ENCODE results near the gene SMG6.
A peak's percentile ranks its signal among the peaks of the same experiment; 100 is the strongest.
"Not testable (repeated sequence)": the region's sequence is repeated elsewhere in the genome, so short reads cannot be mapped to it uniquely, and the experiment has no call there.

SMG6 gene

GRCh38 chr17:2289878-2290478, 13.6 kb downstream of the SMG6 start:
- no peaks in the 10 kb centered on the region for H3K27me3 Mint-ChIP-seq (ENCODE audit: low read depth)
- H3K36me3 Mint-ChIP-seq (ENCODE audit: low read depth), result peaks cover 46% of the 10 kb centered on the region
- peaks cover 1% of the 10 kb centered on the region for H3K4me1 Mint-ChIP-seq (ENCODE audit: low read depth)
- H3K4me3 Mint-ChIP-seq, result no peak overlapping the region
- no peak for DNase-seq (ENCODE audit: low spot score)
- H3K9me3 Mint-ChIP-seq, result no peaks in the 10 kb centered on the region
- H3K27ac Mint-ChIP-seq, result peak overlapping the region; percentile 33

DNA sequence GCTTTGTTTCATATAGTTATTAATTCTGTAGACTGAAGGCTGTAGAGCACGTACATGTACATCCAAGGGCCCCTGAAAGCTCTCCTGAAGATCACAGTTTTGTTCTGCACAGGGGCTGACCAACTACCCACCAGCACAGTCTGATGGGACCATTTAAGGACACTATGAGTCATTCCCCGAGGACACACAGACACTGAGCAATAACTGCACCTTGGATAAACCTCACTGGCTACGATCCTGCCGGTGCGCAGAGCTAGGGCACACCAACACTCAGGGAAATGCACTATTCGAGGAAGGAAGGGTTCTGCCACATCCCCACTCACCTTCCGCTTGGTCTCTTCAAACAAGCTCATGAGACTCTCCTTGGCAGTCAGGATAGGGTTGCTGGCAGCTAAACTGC, 20.3 kb downstream of the SMG6 start:
- Mint-ChIP-seq H3K27me3 (ENCODE audit: low read depth) (no peaks in the 10 kb centered on the region), H3K36me3 (ENCODE audit: low read depth) (peaks cover 59% of the 10 kb centered on the region), H3K27ac (no peak overlapping the region), H3K4me1 (ENCODE audit: low read depth) (peaks cover 39% of the 10 kb centered on the region), H3K9me3 (no peaks in the 10 kb centered on the region), H3K4me3 (no peak overlapping the region)
- no peak for DNase-seq (ENCODE audit: low spot score)

GRCh38 chr17:2282297-2282873, 21.2 kb downstream of the SMG6 start:
- peak overlapping the region; percentile 70 for H3K27ac Mint-ChIP-seq
- H3K9me3 Mint-ChIP-seq, result no peaks in the 10 kb centered on the region
- H3K27me3 Mint-ChIP-seq (ENCODE audit: low read depth), result no peaks in the 10 kb centered on the region
- peaks cover 44% of the 10 kb centered on the region for H3K4me1 Mint-ChIP-seq (ENCODE audit: low read depth)
- no peak overlapping the region for H3K4me3 Mint-ChIP-seq
- peaks cover 57% of the 10 kb centered on the region for H3K36me3 Mint-ChIP-seq (ENCODE audit: low read depth)
- no peak for DNase-seq (ENCODE audit: low spot score)

GRCh38 chr17:2279707-2280106, 23.9 kb downstream of the SMG6 start:
- H3K36me3 Mint-ChIP-seq (ENCODE audit: low read depth), result peaks cover 62% of the 10 kb centered on the region
- peaks cover 65% of the 10 kb centered on the region for H3K4me1 Mint-ChIP-seq (ENCODE audit: low read depth)
- H3K9me3 Mint-ChIP-seq, result no peaks in the 10 kb centered on the region
- peak overlapping the region; percentile 61 for H3K4me3 Mint-ChIP-seq
- no peaks in the 10 kb centered on the region for H3K27me3 Mint-ChIP-seq (ENCODE audit: low read depth)
- no peak for DNase-seq (ENCODE audit: low spot score)
- H3K27ac Mint-ChIP-seq, result peak overlapping the region; percentile 81

GRCh38 chr17:2277429-2278170, 26.0 kb downstream of the SMG6 start:
- Mint-ChIP-seq H3K27ac (peak overlapping the region; percentile 56), H3K9me3 (no peaks in the 10 kb centered on the region), H3K4me3 (no peak overlapping the region), H3K4me1 (ENCODE audit: low read depth) (peaks cover 66% of the 10 kb centered on the region), H3K27me3 (ENCODE audit: low read depth) (no peaks in the 10 kb centered on the region), H3K36me3 (ENCODE audit: low read depth) (peaks cover 58% of the 10 kb centered on the region)
- DNase-seq (ENCODE audit: low spot score), result no peak

DNA sequence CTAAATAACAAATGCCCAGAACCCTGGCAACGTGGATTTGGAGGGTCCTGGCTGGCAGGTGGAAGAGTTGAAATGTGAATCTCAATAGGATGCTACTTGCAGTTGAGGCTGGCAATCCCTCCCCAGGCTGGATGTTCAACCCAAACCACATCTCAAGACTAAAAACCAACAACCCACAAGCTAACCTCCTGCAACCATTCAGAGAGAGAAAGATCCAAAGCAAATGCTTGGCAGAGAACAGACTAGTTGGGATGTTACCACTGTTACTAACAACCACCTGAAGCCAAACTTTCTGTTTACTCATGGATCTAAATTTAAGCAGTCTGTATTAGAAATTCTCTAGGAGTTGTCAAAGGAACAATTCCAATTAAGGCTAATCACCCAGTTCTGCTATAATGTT, 27.9 kb downstream of the SMG6 start:
- no peak for DNase-seq (ENCODE audit: low spot score)
- H3K4me1 Mint-ChIP-seq (ENCODE audit: low read depth), result peaks cover 62% of the 10 kb centered on the region
- H3K36me3 Mint-ChIP-seq (ENCODE audit: low read depth), result peaks cover 49% of the 10 kb centered on the region

DNA sequence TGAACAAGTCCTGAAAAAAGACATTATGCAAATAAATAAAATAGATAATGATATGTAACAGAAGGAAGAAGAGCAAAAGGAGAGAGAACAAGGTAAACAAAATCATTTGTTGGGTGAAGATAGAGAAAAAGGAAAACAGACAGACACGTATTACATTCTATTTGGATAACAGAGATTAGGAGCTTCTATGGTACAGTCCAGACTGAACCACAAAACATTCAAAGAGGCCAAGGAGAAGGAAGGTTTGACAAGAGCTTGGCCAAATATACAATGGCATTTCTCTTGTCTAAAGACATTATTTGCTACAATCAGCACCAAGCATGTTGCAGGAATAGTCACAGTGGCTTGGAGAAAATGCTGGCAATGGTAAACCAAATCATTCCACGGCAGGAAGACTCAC, 29.2 kb downstream of the SMG6 start:
- Mint-ChIP-seq H3K4me3 (peak overlapping the region; percentile 3), H3K4me1 (ENCODE audit: low read depth) (peaks cover 63% of the 10 kb centered on the region), H3K27me3 (ENCODE audit: low read depth) (no peaks in the 10 kb centered on the region), H3K36me3 (ENCODE audit: low read depth) (peaks cover 51% of the 10 kb centered on the region), H3K27ac (peak overlapping the region; percentile 51), H3K9me3 (no peaks in the 10 kb centered on the region)
- no peak for DNase-seq (ENCODE audit: low spot score)

More for the DNA sequence above, 27.9 kb downstream of the SMG6 start:
- Mint-ChIP-seq H3K27ac (peak overlapping the region; percentile 80), H3K9me3 (no peaks in the 10 kb centered on the region), H3K4me3 (peak overlapping the region; percentile 74), H3K27me3 (ENCODE audit: low read depth) (no peaks in the 10 kb centered on the region)

DNA sequence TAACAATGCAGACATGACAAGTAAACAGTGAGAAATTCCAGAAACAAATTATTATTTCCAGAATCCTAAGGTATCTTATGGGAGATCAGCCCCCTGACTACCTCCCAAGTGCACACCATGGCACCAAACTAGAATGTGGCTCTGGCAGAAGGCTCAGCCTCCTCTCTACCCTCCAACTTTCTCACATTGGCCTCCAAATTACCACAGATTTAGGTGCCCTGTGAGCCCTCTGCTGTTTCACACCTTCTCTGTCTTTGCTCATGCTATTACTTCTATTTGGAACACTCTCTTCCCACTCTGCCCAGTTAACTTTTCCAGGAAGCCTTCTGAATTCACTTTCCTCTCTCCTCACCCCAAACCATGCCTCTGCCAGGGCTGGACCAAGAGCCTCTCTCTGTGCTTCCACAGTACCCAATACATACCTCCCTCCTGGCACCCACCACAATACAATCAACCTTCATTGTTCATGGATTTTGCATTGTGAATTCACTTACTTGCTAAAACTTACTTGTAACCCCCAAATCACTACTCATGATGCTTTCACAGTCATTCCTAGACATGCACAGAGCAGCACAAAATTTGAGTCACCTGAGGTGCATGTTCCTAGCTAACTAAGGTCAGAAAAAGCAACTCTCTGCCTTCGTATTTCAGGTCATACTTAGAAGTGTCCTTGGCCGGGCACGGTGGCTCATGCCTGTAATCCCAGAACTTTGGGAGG, 31.4 kb downstream of the SMG6 start:
- H3K36me3 Mint-ChIP-seq (ENCODE audit: low read depth), result peaks cover 45% of the 10 kb centered on the region
- peaks cover 58% of the 10 kb centered on the region for H3K4me1 Mint-ChIP-seq (ENCODE audit: low read depth)
- DNase-seq (ENCODE audit: low spot score), result no peak
- peak overlapping the region; percentile 85 for H3K27ac Mint-ChIP-seq
- peak overlapping the region; percentile 41 for H3K4me3 Mint-ChIP-seq
- no peaks in the 10 kb centered on the region for H3K9me3 Mint-ChIP-seq
- no peaks in the 10 kb centered on the region for H3K27me3 Mint-ChIP-seq (ENCODE audit: low read depth)

DNA sequence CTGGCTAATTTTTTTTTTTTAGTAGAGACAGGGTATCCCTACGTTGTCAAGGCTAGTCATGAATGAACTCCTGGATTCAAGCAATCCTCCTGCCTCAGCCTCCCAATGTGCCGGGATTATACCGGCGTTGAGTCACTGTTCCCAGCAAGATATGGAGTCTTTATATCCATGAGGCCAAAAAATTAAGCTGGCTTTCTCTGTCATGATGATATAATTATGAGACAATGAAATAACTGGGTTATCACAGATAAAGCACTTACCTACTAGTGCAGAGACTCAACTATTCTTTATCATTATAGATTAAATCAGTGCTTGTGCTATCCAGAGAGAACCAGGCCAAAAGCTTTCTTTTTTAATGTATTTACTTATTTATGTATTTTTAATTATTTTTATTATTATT, 36.2 kb downstream of the SMG6 start:
- H3K9me3 Mint-ChIP-seq, result no peaks in the 10 kb centered on the region
- no peaks in the 10 kb centered on the region for H3K27me3 Mint-ChIP-seq (ENCODE audit: low read depth)
- H3K4me3 Mint-ChIP-seq, result peak overlapping the region; percentile 85
- DNase-seq (ENCODE audit: low spot score), result no peak
- H3K27ac Mint-ChIP-seq, result peak overlapping the region; percentile 98
- peaks cover 71% of the 10 kb centered on the region for H3K4me1 Mint-ChIP-seq (ENCODE audit: low read depth)
- H3K36me3 Mint-ChIP-seq (ENCODE audit: low read depth), result peaks cover 37% of the 10 kb centered on the region

DNA sequence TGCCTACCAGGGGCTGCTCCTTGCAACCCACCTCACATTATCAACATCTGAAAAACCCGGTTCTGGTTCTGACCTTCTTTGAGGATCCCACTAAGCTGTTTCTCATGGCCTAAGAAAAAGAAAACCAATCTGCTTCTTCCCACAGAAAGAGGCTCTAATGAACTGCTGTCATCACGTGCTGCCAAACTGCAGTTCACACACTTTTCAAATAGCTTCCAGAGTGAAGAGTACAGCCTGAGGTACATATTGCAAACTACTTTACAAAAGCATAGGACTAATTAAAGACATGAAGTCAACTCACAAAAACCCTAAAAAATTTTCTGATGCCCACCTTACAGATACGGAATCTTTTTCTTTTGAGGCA, 36.7 kb downstream of the SMG6 start:
- no peak for DNase-seq (ENCODE audit: low spot score)
- Mint-ChIP-seq H3K9me3 (no peaks in the 10 kb centered on the region), H3K36me3 (ENCODE audit: low read depth) (peaks cover 38% of the 10 kb centered on the region), H3K27ac (peak overlapping the region; percentile 98), H3K4me1 (ENCODE audit: low read depth) (peaks cover 71% of the 10 kb centered on the region), H3K27me3 (ENCODE audit: low read depth) (no peaks in the 10 kb centered on the region), H3K4me3 (peak overlapping the region; percentile 85)

DNA sequence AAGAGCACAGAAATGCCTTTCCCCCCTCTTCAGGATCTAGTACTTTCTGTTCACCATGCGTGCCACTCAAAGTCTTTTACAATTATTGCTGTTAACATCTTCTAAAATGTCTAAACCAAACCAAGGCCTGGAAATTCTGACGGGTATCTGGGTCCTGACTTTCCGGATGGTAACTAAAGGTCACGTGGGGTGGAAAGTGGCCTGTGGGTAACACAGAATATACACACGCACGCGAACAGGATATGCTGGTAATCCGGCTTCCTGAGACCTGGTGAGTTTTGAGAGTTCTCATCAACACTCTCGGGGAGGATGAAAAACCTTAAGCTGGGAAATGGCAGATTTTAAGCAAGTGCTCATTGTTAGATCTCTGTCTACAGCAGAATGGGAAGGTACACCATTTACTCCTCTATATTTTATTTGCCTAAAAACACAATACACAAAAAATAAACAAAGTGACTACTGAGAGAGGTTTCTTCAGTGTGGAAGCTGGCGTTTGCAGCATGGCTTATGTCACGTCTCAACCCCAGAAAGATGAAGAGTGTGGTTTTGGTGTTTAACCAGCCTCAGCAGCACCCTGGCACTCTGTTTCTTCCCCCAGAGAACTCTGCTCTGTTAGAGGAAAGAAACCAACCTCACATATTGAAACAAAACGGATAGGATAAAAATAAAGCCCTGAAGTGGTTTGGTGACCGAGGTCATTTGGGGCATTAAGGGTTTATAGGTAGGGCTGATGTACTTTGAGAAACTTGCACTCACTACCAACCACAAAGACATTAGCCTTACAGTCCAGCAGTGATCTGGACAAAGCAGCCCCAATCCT, 37.3 kb downstream of the SMG6 start:
- H3K36me3 Mint-ChIP-seq (ENCODE audit: low read depth), result peaks cover 43% of the 10 kb centered on the region

GRCh38 chr17:2265166-2265565, 38.4 kb downstream of the SMG6 start:
- not testable (repeated sequence) for H3K27me3 Mint-ChIP-seq (ENCODE audit: low read depth); H3K9me3 Mint-ChIP-seq; DNase-seq (ENCODE audit: low spot score)
- Mint-ChIP-seq H3K4me3 (peak overlapping the region; percentile 85), H3K36me3 (ENCODE audit: low read depth) (peaks cover 43% of the 10 kb centered on the region), H3K27ac (peak overlapping the region; percentile 98), H3K4me1 (ENCODE audit: low read depth) (peaks cover 74% of the 10 kb centered on the region)

More for the DNA sequence above, 37.3 kb downstream of the SMG6 start:
- Mint-ChIP-seq H3K4me1 (ENCODE audit: low read depth) (peaks cover 74% of the 10 kb centered on the region), H3K4me3 (peak overlapping the region; percentile 85), H3K27me3 (ENCODE audit: low read depth) (no peaks in the 10 kb centered on the region), H3K9me3 (no peaks in the 10 kb centered on the region), H3K27ac (peak overlapping the region; percentile 98)
- DNase-seq (ENCODE audit: low spot score), result peak; percentile 93

- peaks cover 40% of the 10 kb centered on the region for H3K36me3 Mint-ChIP-seq (ENCODE audit: low read depth)
- H3K4me1 Mint-ChIP-seq (ENCODE audit: low read depth), result peaks cover 77% of the 10 kb centered on the region
- H3K27me3 Mint-ChIP-seq (ENCODE audit: low read depth), result no peaks in the 10 kb centered on the region
- no peaks in the 10 kb centered on the region for H3K9me3 Mint-ChIP-seq
- H3K27ac Mint-ChIP-seq, result peak overlapping the region; percentile 98
- peak; percentile 34 for DNase-seq (ENCODE audit: low spot score)
- peak overlapping the region; percentile 85 for H3K4me3 Mint-ChIP-seq
Observed at GRCh38 chr17:2264067-2264860, 39.3 kb downstream of the SMG6 start.
